Measurements from ENCODE around the gene TAF1D.

GRCh38 chr11:93766504-93766903 lies 25.2 kb upstream of the TAF1D start:
- TF ChIP-seq CTCF (IDR thresholded peaks at IDR 0.05) = no peak
- TF ChIP-seq POLR2A (IDR thresholded peaks at IDR 0.05) = no peak

Measured in esophagus squamous epithelium (tissue), 4 donors.